HepG2 (cell line): Measurements from ENCODE around the gene RBM19. TPM values are rescaled to one million over a fixed set of nuclear protein-coding genes. Genes with fewer than 3 reads are reported as not detected.

Experiments
- ATAC-seq: fragments of 200-7000 bp; cut with Tn5 transposase; 3 replicates; pipeline ENCODE4 v1.9.1; 2020; ENCODE audit warnings: mild to moderate bottlenecking, moderate library complexity
- BruUV-seq: library from RNA; stranded (reverse); fragments of 400-500 nt; replicated peaks from 2 replicates; lab custom pipeline; 2021; lab: Mats Ljungman, UMichigan
- CTCF ChIA-PET: fragments of 300-600 bp; formaldehyde crosslinking; extraction: SDS; loops from one replicate; lab custom pipeline; 2021; ENCODE audit warnings: low total read pairs, inconsistent platforms, low intra/inter-chr PET ratio; lab: Yijun Ruan, JAX
- POLR2A ChIA-PET: fragments of 350-600 bp; sonication (Branson Sonifier 250); formaldehyde crosslinking; loops from one replicate; lab custom pipeline; 2020; ENCODE audit warnings: antibody characterized with exemption, inconsistent platforms; lab: Yijun Ruan, JAX
- DNase-seq: peaks from one replicate; pipeline ENCODE4 v3.0.0-alpha.2; 2015; ENCODE audit warnings: low spot score
- FAIRE-seq: peaks from 3 replicates; lab custom pipeline; 2011; peaks lifted over from hg19 to GRCh38; lab: Jason Lieb, UNC
- H2AFZ ChIP-seq: one replicate; pipeline ENCODE4 v1.6.1; 2011; ENCODE audit warnings: low read length, inconsistent platforms
- H3K27ac ChIP-seq: fragments of 300-600 bp; 3 replicates; pipeline ENCODE4 v1.8.0; 2011; ENCODE audit warnings: mixed run types, mild to moderate bottlenecking, mixed read lengths, low read length, inconsistent platforms; ENCODE audit not compliant: insufficient read depth; ENCODE audit errors: extremely low read length
- H3K27me3 ChIP-seq, 2 experiments: fragments of 200-600 bp in 1 of 2; 2 replicates in 1 of 2; 3 replicates in 1 of 2; pipeline versions ENCODE4 v1.6.0 to v1.8.0; 2011; ENCODE audit warnings: low read length in 2 of 2, mild to moderate bottlenecking in 2 of 2, moderate library complexity in 2 of 2, inconsistent platforms in 1 of 2; ENCODE audit not compliant: insufficient read depth in 2 of 2, control insufficient read depth in 1 of 2
- H3K36me3 ChIP-seq, 2 experiments: fragments of 200-600 bp in 1 of 2; replicated peaks in 1 of 2; 2 replicates in 1 of 2; 3 replicates in 1 of 2; pipeline versions ENCODE4 v1.5.1 to v1.8.0; 2011; ENCODE audit warnings: low read length in 2 of 2, inconsistent platforms in 1 of 2; ENCODE audit not compliant: insufficient read depth in 2 of 2, control insufficient read depth in 1 of 2
- H3K4me1 ChIP-seq: 2 replicates; pipeline ENCODE4 v1.5.1; 2012; ENCODE audit warnings: low read length, inconsistent platforms; ENCODE audit not compliant: insufficient read depth
- H3K4me2 ChIP-seq: 2 replicates; pipeline ENCODE4 v1.6.0; 2011; ENCODE audit warnings: low read depth, low read length, inconsistent platforms
- H3K4me3 ChIP-seq, 3 experiments: fragments of 200-600 bp in 1 of 3; sonication (generic), shearing (Covaris generic) in 1 of 3; replicated peaks in 1 of 3; 2 replicates each; pipeline ENCODE4 v1.5.1; 2011 to 2016; ENCODE audit warnings: low read length in 3 of 3, inconsistent platforms in 2 of 3, low read depth in 2 of 3, mild to moderate bottlenecking in 2 of 3, control low read depth in 1 of 3, mixed read lengths in 1 of 3; ENCODE audit not compliant: insufficient read depth in 1 of 3
- H3K79me2 ChIP-seq: one replicate; pipeline ENCODE4 v1.6.1; 2011; ENCODE audit warnings: low read length, inconsistent platforms; ENCODE audit not compliant: insufficient read depth
- H3K9ac ChIP-seq: 2 replicates; pipeline ENCODE4 v1.6.0; 2011; ENCODE audit warnings: mild to moderate bottlenecking, low read depth, low read length, inconsistent platforms; ENCODE audit not compliant: insufficient read depth
- H3K9me3 ChIP-seq: 2 replicates; pipeline ENCODE4 v1.5.1; 2012; ENCODE audit warnings: mild to moderate bottlenecking, low read length
- H4K20me1 ChIP-seq: 2 replicates; pipeline ENCODE4 v1.6.0; 2011; ENCODE audit warnings: inconsistent platforms, mild to moderate bottlenecking, low read length, moderate library complexity; ENCODE audit not compliant: insufficient read depth
- GTF3A ChIP-seq: sonication (generic); formaldehyde crosslinking; conservative IDR thresholded peaks from 2 replicates; pipeline ENCODE4 v1.4.0; 2020; ENCODE audit warnings: mild to moderate bottlenecking, missing genetic modification reagents
- HNRNPL ChIP-seq: fragments of 200-400 bp; formaldehyde crosslinking; IDR thresholded peaks from 2 replicates; pipeline ENCODE4 v1.6.1; 2017; ENCODE audit warnings: mild to moderate bottlenecking, low read depth, low read length
- KDM2A ChIP-seq: sonication (generic); formaldehyde crosslinking; IDR thresholded peaks from 2 replicates; pipeline ENCODE4 v1.4.0; 2020; ENCODE audit warnings: low read depth, missing genetic modification reagents, borderline replicate concordance
- KLF16 ChIP-seq, 2 experiments: sonication (generic) in 1 of 2; formaldehyde crosslinking in 1 of 2; IDR thresholded peaks; 2 replicates each; pipeline versions ENCODE4 v1.6.1 to v1.8.0; 2016 to 2023; ENCODE audit warnings: missing genetic modification reagents in 2 of 2, missing compliant biosample characterization in 1 of 2
- NCOA1 ChIP-seq: sonication (generic); formaldehyde crosslinking; IDR thresholded peaks from 2 replicates; pipeline ENCODE4 v1.9.0; 2021; ENCODE audit warnings: missing genetic modification reagents
- ZSCAN12 ChIP-seq: sonication (generic); formaldehyde crosslinking; IDR thresholded peaks from 2 replicates; pipeline ENCODE4 v1.9.0; 2021; ENCODE audit warnings: mild to moderate bottlenecking, missing genetic modification reagents
- WGBS: methylation state at CpG from one replicate; pipeline ENCODE4 v1.1.6; 2017; ENCODE audit warnings: low lambda C conversion rate; 5-methylcytosine and 5-hydroxymethylcytosine counted together
- in situ Hi-C: cut with HindIII; loops from 2 replicates; pipeline ENCODE4 v1.10.0; 2017; ENCODE audit warnings: low pct_unique_long_range_greater_than_20kb; ENCODE audit not compliant: extremely low pct_ligation_motif_present
- intact Hi-C: fragments of 100-400 bp; cut with micrococcal nuclease; formaldehyde crosslinking; loops from one replicate; pipeline ENCODE4 v1.10.0; 2022; ENCODE audit not compliant: unreplicated experiment
- polyA plus RNA-seq, 8 experiments: library from polyadenylated mRNA; depleted of rRNA in 3 of 8; stranded (reverse) in 7 of 8; unstranded in 1 of 8; fragments of >200 nt; fragmentation: Illumina TruSeq in 4 of 8; extraction: Trizol in 4 of 8; gene quantifications; 2 replicates each; pipeline versions ENCODE4 v1.2.1 to v1.2.3, GENCODE V29; 2011 to 2016; ENCODE audit warnings: low read depth in 4 of 8, missing spikeins in 1 of 8, mixed read lengths in 1 of 8; ENCODE audit not compliant: insufficient read depth in 1 of 8
- total RNA-seq, 5 experiments: library from RNA; depleted of rRNA; stranded (reverse); fragments of >200 nt; fragmentation: Illumina TruSeq; extraction: Trizol; gene quantifications; 2 replicates each; pipeline ENCODE4 v1.2.3, GENCODE V29; 2016; ENCODE audit warnings: low read depth in 1 of 5
- TF ChIP-seq, protein P1 (sequence below): sonication (generic); formaldehyde crosslinking; IDR thresholded peaks from 2 replicates; pipeline ENCODE4 v1.5.1; 2020; ENCODE audit warnings: missing genetic modification reagents, mild to moderate bottlenecking, borderline replicate concordance
- TF ChIP-seq, protein P2 (sequence below): IDR thresholded peaks from 2 replicates; pipeline ENCODE4 v1.6.1; 2016; ENCODE audit warnings: low read depth, control low read depth
- TF ChIP-seq, protein P3 (sequence below): sonication (generic); formaldehyde crosslinking; conservative IDR thresholded peaks from 2 replicates; pipeline ENCODE4 v1.4.0; 2020; ENCODE audit warnings: missing genetic modification reagents
- TF ChIP-seq, protein P4 (sequence below): sonication (generic); formaldehyde crosslinking; IDR thresholded peaks from one replicate; pipeline ENCODE4 v1.5.1; 2020; ENCODE audit warnings: mild to moderate bottlenecking, missing genetic modification reagents; ENCODE audit errors: not compliant biosample characterization
- TF ChIP-seq, protein P5 (sequence below): sonication (generic); formaldehyde crosslinking; IDR thresholded peaks from 2 replicates; pipeline ENCODE4 v1.8.1; 2023; ENCODE audit warnings: missing genetic modification reagents, mild to moderate bottlenecking, borderline replicate concordance

Gene RBM19
- total and polyA plus RNA-seq, 2 of the 13 experiments (the other 11 are each of a cell fraction or from before 2014, with no cell fraction given), result 19.3 to 32.2 TPM

DNA sequence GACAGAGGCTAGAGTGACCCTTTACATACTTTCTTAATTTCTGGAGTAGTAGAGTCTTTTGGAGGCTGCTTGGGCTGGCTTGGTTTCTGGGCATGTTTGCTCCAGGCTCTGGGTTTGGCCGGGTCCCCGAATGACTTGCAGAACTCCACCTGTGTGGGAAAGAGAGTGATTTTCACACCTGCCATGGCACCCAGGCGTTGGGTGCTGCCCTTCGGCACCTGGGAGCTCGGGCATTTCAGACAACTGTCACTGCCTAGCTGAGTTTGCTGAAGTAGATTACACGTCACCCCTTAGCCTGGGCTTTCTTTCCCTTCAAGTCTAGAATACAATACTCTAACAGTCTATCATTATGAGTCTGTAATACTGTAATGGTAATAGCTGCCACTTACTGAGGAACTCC is 6.1 kb downstream of the RBM19 start:
- DNase-seq (no peak), FAIRE-seq (no peak), ATAC-seq (no peak)
- Histone ChIP-seq H3K9ac (no peak overlapping the region), H3K27me3 (no peaks in the 10 kb centered on the region), H4K20me1 (no peaks in the 10 kb centered on the region), H3K36me3 (peaks cover 45 to 73% of the 10 kb centered on the region in 2 experiments), H3K4me1 (peaks cover 17% of the 10 kb centered on the region), H3K9me3 (no peaks in the 10 kb centered on the region), H3K4me2 (no peak overlapping the region), H2AFZ (no peak overlapping the region), H3K4me3 (no peak overlapping the region), H3K79me2 (peaks cover 21% of the 10 kb centered on the region), H3K27ac (no peak overlapping the region)
- POLR2A ChIA-PET, result no interaction called here
- in situ Hi-C loops (no loop called here), intact Hi-C loops (no loop called here)
- 100% methylated on average over 6 of the region's 6 CpGs for WGBS
- CTCF ChIA-PET, result no interaction called here
- BruUV-seq, result no TSS peak
- TF ChIP-seq NCOA1, result no peak
- TF ChIP-seq, protein P1, sequence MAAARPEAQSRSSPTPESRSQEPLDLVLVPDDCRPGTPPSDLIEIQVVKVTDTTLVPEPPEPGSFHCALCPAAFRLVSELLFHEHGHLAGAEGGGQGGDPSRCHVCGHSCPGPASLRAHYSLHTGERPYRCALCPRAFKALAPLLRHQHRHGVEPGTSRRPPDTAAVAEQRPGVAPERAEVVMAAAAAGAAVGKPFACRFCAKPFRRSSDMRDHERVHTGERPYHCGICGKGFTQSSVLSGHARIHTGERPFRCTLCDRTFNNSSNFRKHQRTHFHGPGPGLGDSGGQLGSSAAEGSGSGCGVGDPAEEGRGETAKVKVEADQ, result no peak
- TF ChIP-seq KLF16 (CRISPR knock-in tag; IDR thresholded peaks at IDR 0.05), result no peak
- TF ChIP-seq HNRNPL, result no peak
- TF ChIP-seq, protein P2, sequence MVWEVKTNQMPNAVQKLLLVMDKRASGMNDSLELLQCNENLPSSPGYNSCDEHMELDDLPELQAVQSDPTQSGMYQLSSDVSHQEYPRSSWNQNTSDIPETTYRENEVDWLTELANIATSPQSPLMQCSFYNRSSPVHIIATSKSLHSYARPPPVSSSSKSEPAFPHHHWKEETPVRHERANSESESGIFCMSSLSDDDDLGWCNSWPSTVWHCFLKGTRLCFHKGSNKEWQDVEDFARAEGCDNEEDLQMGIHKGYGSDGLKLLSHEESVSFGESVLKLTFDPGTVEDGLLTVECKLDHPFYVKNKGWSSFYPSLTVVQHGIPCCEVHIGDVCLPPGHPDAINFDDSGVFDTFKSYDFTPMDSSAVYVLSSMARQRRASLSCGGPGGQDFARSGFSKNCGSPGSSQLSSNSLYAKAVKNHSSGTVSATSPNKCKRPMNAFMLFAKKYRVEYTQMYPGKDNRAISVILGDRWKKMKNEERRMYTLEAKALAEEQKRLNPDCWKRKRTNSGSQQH (CRISPR knock-in tag), result no peak
- TF ChIP-seq ZSCAN12 (CRISPR knock-in tag), result no peak
- TF ChIP-seq, protein P3, sequence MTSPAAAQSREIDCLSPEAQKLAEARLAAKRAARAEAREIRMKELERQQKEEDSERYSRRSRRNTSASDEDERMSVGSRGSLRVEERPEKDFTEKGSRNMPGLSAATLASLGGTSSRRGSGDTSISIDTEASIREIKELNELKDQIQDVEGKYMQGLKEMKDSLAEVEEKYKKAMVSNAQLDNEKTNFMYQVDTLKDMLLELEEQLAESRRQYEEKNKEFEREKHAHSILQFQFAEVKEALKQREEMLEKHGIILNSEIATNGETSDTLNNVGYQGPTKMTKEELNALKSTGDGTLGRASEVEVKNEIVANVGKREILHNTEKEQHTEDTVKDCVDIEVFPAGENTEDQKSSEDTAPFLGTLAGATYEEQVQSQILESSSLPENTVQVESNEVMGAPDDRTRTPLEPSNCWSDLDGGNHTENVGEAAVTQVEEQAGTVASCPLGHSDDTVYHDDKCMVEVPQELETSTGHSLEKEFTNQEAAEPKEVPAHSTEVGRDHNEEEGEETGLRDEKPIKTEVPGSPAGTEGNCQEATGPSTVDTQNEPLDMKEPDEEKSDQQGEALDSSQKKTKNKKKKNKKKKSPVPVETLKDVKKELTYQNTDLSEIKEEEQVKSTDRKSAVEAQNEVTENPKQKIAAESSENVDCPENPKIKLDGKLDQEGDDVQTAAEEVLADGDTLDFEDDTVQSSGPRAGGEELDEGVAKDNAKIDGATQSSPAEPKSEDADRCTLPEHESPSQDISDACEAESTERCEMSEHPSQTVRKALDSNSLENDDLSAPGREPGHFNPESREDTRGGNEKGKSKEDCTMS, result no peak
- no peak for TF ChIP-seq KDM2A (CRISPR knock-in tag)
- TF ChIP-seq, protein P4, sequence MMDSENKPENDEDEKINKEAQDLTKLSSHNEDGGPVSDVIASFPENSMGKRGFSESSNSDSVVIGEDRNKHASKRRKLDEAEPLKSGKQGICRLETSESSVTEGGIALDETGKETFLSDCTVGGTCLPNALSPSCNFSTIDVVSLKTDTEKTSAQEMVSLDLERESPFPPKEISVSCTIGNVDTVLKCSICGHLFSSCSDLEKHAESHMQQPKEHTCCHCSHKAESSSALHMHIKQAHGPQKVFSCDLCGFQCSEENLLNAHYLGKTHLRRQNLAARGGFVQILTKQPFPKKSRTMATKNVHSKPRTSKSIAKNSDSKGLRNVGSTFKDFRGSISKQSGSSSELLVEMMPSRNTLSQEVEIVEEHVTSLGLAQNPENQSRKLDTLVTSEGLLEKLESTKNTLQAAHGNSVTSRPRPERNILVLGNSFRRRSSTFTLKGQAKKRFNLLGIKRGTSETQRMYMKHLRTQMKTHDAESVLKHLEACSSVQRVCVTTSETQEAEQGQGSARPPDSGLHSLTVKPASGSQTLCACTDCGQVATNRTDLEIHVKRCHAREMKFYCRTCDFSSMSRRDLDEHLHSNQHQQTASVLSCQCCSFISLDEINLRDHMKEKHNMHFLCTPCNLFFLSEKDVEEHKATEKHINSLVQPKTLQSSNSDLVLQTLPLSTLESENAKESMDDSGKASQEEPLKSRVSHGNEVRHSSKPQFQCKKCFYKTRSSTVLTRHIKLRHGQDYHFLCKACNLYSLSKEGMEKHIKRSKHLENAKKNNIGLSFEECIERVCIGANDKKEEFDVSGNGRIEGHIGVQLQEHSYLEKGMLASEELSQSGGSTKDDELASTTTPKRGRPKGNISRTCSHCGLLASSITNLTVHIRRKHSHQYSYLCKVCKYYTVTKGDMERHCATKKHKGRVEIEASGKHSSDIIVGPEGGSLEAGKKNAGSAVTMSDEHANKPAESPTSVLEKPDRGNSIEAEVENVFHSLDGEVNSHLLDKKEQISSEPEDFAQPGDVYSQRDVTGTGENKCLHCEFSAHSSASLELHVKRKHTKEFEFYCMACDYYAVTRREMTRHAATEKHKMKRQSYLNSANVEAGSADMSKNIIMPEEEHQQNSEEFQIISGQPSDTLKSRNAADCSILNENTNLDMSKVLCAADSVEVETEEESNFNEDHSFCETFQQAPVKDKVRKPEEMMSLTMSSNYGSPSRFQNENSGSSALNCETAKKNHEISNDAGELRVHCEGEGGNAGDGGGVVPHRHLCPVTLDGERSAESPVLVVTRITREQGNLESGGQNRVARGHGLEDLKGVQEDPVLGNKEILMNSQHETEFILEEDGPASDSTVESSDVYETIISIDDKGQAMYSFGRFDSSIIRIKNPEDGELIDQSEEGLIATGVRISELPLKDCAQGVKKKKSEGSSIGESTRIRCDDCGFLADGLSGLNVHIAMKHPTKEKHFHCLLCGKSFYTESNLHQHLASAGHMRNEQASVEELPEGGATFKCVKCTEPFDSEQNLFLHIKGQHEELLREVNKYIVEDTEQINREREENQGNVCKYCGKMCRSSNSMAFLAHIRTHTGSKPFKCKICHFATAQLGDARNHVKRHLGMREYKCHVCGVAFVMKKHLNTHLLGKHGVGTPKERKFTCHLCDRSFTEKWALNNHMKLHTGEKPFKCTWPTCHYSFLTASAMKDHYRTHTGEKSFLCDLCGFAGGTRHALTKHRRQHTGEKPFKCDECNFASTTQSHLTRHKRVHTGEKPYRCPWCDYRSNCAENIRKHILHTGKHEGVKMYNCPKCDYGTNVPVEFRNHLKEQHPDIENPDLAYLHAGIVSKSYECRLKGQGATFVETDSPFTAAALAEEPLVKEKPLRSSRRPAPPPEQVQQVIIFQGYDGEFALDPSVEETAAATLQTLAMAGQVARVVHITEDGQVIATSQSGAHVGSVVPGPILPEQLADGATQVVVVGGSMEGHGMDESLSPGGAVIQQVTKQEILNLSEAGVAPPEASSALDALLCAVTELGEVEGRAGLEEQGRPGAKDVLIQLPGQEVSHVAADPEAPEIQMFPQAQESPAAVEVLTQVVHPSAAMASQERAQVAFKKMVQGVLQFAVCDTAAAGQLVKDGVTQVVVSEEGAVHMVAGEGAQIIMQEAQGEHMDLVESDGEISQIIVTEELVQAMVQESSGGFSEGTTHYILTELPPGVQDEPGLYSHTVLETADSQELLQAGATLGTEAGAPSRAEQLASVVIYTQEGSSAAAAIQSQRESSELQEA (CRISPR knock-in tag), result no peak
- TF ChIP-seq GTF3A, result no peak
- TF ChIP-seq, protein P5, sequence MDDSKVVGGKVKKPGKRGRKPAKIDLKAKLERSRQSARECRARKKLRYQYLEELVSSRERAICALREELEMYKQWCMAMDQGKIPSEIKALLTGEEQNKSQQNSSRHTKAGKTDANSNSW (CRISPR knock-in tag), result no peak
